Activated naive CD8-positive, alpha-beta T cell treated with anti-CD3 and anti-CD28 coated beads for 36 hours (primary cell): Measurements from ENCODE around the gene SRCAP. TPM values are rescaled to one million over a fixed set of nuclear protein-coding genes. Genes with fewer than 3 reads are reported as not detected.

Source experiments
- DNase-seq: peaks from one replicate; pipeline ENCODE4 v3.0.0; 2021
- H3K27ac Mint-ChIP-seq: one replicate; pipeline ENCODE4 v1.8.0; 2022; ENCODE audit warnings: mild to moderate bottlenecking, moderate library complexity, mixed read lengths
- H3K27me3 Mint-ChIP-seq: one replicate; pipeline ENCODE4 v1.8.0; 2022; ENCODE audit warnings: mild to moderate bottlenecking, mixed read lengths
- H3K36me3 Mint-ChIP-seq: one replicate; pipeline ENCODE4 v1.8.0; 2021; ENCODE audit warnings: mild to moderate bottlenecking, mixed read lengths
- H3K4me1 Mint-ChIP-seq: one replicate; pipeline ENCODE4 v1.8.0; 2021; ENCODE audit warnings: mixed read lengths
- H3K4me3 Mint-ChIP-seq: one replicate; pipeline ENCODE4 v1.8.0; 2022; ENCODE audit warnings: mild to moderate bottlenecking, moderate library complexity, mixed read lengths
- H3K9me3 Mint-ChIP-seq: one replicate; pipeline ENCODE4 v1.8.0; 2022; ENCODE audit warnings: mixed read lengths
- total RNA-seq, 2 experiments: library from RNA; stranded (reverse); gene quantifications; one replicate each; pipeline ENCODE4 v1.2.3, GENCODE V29; 2021

The SRCAP gene
- total RNA-seq, 2 experiments from 2014 or later: 66.1 to 72.6 TPM

DNA sequence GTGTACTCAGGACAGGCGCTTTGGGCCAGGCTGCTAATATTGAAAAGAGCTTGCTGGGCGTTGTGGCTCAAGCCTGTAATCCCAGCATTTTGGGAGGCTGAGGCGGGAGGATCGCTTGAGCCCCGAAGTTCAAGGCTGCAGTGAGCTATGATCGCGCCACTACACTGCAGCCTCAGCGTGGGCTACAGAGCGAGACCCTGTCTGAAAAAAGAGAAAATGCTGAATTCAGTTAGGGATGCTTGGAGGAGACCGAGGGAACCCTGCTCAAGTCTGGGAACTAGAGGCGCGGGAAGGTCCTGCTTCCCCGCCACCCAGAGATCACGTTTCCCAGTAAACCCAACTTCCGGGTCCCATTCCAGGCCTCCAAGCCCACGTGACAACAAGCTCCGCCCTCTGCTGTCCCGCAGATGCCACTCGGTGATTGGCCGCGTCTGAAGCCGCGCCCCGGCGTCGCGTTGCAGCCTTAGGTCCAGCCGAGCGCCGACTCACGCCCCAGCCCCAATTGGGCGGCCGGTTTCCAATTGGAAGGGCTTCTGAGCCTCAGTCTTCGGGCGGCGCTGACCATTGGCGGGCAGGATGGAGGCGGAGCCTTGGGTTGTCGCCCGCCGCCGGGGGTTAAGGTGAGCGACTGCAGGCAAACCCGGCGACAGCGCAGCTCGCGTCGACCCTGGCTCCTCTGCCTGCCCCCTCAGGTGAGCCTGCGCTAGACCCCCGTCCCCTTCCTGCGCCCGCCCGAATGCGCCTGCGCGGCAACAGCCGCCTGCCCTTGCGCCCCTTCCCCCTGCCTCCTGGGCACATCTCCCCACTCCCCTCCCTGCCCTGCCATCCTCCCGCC lies 49.0 kb downstream of the SRCAP start, which contains the start of gene PHKG2:
TSS of gene PHKG2 (plus strand) at position 627 of the 835 bp plus-strand sequence. CDS start 396 bp downstream, outside the sequence.
- no peaks in the 10 kb centered on the region for H3K9me3 Mint-ChIP-seq
- peak within 1 kb of the TSS; percentile 95 for H3K4me3 Mint-ChIP-seq
- H3K27ac Mint-ChIP-seq: peak within 1 kb of the TSS; percentile 89
- peak; percentile 99 for DNase-seq
- peaks cover 24% of the 10 kb centered on the region for H3K4me1 Mint-ChIP-seq
- no peaks in the 10 kb centered on the region for H3K27me3 Mint-ChIP-seq
- H3K36me3 Mint-ChIP-seq: peaks cover 32% of the 10 kb centered on the region

DNA sequence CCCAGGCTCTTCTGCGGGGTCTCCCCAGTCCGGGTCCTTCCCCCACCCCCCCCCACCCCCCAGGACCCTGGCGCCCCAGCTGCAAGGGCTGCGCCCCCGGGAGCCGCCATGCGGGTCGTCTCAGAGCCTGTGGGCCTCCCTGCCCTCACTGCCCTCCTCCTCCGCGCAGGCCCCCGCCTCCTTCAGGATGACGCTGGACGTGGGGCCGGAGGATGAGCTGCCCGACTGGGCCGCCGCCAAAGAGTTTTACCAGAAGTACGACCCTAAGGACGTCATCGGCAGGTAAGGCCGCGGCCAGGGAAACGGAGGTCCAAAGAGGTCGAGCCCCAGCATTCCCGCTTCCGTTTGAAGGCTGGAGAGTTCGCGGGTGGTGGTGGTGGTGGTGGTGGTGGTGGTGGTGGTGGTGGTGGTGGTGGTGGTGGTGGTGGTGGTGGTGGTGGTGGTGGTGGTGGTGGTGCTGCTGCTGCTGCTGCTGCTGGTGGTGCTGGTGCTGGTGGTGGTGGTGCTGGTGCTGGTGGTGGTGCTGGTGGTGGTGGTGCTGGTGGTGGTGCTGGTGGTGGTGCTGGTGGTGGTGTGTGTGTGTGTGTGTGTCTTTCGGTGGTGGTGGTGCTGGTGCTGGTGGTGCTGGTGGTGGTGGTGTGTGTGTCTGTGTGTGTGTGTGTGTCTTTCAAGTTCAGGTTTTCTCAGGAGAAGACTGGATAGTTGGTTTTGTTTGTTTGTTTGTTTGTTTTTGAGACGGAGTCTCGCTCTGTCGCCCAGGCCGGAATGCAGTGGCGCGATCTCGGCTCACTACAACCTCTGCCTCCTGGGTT lies 49.9 kb downstream of the SRCAP start:
- H3K4me3 Mint-ChIP-seq: peak overlapping the region; percentile 95

DNA sequence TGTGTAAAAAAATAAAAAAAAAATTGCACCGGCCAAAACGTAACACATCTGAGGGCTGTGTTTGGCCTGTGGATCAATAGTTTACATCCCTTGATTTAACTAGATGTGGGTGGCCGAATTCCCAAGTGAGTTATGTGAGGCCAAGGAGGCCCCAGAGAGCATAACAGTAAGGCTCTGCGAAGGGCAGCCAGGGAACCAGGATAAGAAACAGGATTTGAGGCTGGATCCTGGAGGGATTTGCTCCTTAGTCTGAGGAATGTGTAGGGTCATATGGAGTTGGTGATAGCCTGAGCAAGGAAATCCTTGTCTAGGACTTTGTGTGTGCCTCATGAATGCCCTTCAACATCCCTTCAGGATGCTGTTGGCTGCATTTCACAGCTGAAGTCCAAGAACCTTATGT lies 51.2 kb downstream of the SRCAP start:
- Mint-ChIP-seq H3K36me3 (peaks cover 30% of the 10 kb centered on the region), H3K4me1 (peaks cover 24% of the 10 kb centered on the region), H3K4me3 (no peak overlapping the region), H3K27me3 (no peaks in the 10 kb centered on the region), H3K9me3 (no peaks in the 10 kb centered on the region), H3K27ac (no peak overlapping the region)
- no peak for DNase-seq

More for the DNA sequence above, 49.9 kb downstream of the SRCAP start:
- Mint-ChIP-seq H3K27ac (peak overlapping the region; percentile 89), H3K27me3 (no peaks in the 10 kb centered on the region), H3K36me3 (peaks cover 30% of the 10 kb centered on the region), H3K4me1 (peaks cover 24% of the 10 kb centered on the region), H3K9me3 (no peaks in the 10 kb centered on the region)
- peak; percentile 49 for DNase-seq

DNA sequence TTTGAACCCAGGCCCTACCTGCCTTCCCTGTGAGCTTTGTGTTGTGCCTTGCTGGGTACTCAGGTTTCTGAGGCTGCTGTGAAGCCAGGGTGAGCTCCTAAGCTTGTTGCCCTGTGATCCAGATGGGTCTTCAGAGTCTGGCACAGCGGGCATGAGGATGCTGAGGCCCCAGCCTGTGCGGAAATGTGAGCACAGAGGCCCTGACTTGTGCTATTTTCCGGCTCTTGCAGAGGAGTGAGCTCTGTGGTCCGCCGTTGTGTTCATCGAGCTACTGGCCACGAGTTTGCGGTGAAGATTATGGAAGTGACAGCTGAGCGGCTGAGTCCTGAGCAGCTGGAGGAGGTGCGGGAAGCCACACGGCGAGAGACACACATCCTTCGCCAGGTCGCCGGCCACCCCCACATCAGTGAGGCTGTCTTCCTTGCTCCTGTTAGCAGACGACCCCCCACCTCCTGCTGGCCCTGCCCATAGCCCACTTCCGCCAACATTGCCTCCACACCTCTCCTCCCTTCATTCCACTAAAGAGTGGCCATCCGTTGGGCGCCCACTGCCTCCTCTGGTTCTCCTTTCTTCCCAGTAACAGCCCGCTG lies 52.0 kb downstream of the SRCAP start:
- no peak for DNase-seq
- Mint-ChIP-seq H3K9me3 (no peaks in the 10 kb centered on the region), H3K36me3 (peaks cover 30% of the 10 kb centered on the region), H3K4me1 (peaks cover 24% of the 10 kb centered on the region), H3K4me3 (no peak overlapping the region), H3K27ac (no peak overlapping the region), H3K27me3 (no peaks in the 10 kb centered on the region)

DNA sequence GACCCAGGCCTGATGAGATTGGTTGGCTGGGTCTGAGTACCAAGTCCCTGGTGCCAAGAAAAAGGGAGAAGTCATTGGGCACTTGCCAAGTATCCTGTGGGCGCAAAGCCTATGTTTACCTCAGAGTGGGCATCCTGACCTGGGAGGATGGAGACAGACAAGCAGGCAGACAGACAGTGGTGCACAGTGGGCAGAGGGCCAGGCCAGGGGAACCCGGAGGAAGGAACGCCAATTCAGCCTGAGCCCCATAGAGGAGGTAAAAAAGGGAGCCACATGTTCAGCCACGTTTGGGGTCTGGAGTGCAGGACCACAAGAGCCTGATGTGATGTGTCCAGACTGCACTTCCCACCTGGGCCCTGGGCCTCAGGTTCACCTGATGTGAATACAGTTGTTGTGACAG lies 54.6 kb downstream of the SRCAP start:
- Mint-ChIP-seq H3K36me3 (peaks cover 24% of the 10 kb centered on the region), H3K4me3 (no peak overlapping the region), H3K27ac (no peak overlapping the region), H3K4me1 (peaks cover 17% of the 10 kb centered on the region), H3K27me3 (no peaks in the 10 kb centered on the region), H3K9me3 (no peaks in the 10 kb centered on the region)
- DNase-seq: no peak

DNA sequence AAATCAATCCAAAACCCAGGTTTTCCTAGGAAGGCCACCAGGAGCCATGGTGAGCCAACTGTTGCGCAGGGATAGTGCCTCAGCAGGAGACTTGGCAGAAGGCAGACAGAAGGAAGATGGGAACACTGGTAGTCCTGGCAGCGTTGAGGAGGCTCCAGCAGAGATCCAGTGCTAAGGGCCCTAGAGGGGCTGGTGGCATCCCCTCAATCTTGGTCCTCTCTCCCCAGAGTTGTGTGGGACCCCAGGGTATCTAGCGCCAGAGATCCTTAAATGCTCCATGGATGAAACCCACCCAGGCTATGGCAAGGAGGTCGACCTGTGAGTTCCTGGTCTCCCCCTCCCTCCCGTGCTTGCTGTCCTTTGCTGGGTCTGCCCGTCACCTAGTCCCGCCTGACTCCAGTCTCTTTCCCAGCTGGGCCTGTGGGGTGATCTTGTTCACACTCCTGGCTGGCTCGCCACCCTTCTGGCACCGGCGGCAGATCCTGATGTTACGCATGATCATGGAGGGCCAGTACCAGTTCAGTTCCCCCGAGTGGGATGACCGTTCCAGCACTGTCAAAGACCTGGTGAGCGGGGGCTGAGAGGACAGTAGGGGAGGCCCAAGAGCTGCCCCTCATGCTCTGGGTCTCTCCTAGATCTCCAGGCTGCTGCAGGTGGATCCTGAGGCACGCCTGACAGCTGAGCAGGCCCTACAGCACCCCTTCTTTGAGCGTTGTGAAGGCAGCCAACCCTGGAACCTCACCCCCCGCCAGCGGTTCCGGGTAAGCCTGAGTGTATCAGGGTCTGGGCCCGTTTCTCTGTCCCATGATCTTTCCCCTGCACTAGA lies 57.2 kb downstream of the SRCAP start:
- H3K36me3 Mint-ChIP-seq: peaks cover 15% of the 10 kb centered on the region
- no peak overlapping the region for H3K27ac Mint-ChIP-seq
- H3K27me3 Mint-ChIP-seq: no peaks in the 10 kb centered on the region
- H3K4me3 Mint-ChIP-seq: no peak overlapping the region
- no peak for DNase-seq
- H3K4me1 Mint-ChIP-seq: peaks cover 7% of the 10 kb centered on the region
- H3K9me3 Mint-ChIP-seq: no peaks in the 10 kb centered on the region

DNA sequence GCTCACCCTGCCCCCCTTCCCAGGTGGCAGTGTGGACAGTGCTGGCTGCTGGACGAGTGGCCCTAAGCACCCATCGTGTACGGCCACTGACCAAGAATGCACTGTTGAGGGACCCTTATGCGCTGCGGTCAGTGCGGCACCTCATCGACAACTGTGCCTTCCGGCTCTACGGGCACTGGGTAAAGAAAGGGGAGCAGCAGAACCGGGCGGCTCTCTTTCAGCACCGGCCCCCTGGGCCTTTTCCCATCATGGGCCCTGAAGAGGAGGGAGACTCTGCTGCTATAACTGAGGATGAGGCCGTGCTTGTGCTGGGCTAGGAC lies 57.8 kb downstream of the SRCAP start:
- Mint-ChIP-seq H3K36me3 (peaks cover 9% of the 10 kb centered on the region), H3K4me3 (no peak overlapping the region), H3K4me1 (peaks cover 8% of the 10 kb centered on the region), H3K9me3 (no peaks in the 10 kb centered on the region), H3K27ac (no peak overlapping the region), H3K27me3 (no peaks in the 10 kb centered on the region)
- no peak for DNase-seq

DNA sequence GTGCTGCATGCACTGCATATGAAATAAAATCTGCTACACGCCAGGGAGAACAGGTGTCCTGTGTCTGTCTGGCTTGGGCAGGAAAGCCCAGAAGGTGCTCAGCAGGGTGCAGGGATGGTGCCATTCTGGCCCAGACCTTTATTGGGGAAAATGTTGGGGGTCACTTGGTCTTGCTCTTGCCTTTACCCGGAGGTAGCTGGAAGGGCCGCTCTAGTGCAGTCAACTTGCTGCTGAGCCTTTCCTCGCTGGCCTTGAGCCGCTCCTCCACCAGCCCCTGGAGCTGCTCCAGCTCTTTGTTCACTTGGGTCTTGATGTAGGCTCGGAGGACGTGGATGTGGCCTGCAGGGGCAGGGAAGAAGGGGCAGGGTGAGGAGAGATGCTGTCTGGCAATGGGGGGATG lies 58.3 kb downstream of the SRCAP start:
- DNase-seq: no peak
- H3K27ac Mint-ChIP-seq: no peak overlapping the region
- H3K4me1 Mint-ChIP-seq: peaks cover 8% of the 10 kb centered on the region
- H3K9me3 Mint-ChIP-seq: no peaks in the 10 kb centered on the region
- no peaks in the 10 kb centered on the region for H3K27me3 Mint-ChIP-seq
- peaks cover 9% of the 10 kb centered on the region for H3K36me3 Mint-ChIP-seq
- H3K4me3 Mint-ChIP-seq: no peak overlapping the region

DNA sequence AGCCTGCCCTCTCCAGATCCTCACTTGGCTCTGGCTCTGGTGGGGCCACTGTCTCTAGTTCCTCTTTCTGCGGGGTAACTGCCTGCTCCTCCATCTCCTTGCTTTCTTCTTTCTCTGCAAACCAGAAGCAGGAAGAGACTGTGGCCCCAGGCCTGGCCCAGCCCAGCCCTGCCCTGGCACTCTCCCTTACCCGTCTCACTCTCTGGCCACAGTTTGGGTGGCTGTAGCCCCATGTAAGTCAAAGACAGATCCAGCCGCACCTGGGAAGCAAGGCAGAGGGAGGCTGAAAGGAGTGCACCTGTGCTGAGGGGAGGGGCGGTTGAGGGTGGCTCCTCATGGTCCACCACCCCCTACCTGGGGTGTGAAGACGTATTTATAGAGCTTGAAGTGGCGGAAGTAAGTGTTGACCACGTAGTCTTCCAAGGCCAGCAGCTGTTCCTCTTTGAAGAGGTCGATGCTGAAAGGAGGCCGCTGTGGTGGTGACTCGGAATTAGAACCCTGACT lies 60.1 kb downstream of the SRCAP start:
- H3K36me3 Mint-ChIP-seq: peaks cover 11% of the 10 kb centered on the region
- H3K27ac Mint-ChIP-seq: peak overlapping the region; percentile 15
- H3K9me3 Mint-ChIP-seq: no peaks in the 10 kb centered on the region
- no peak for DNase-seq
- peaks cover 21% of the 10 kb centered on the region for H3K4me1 Mint-ChIP-seq
- no peak overlapping the region for H3K4me3 Mint-ChIP-seq
- H3K27me3 Mint-ChIP-seq: no peaks in the 10 kb centered on the region

DNA sequence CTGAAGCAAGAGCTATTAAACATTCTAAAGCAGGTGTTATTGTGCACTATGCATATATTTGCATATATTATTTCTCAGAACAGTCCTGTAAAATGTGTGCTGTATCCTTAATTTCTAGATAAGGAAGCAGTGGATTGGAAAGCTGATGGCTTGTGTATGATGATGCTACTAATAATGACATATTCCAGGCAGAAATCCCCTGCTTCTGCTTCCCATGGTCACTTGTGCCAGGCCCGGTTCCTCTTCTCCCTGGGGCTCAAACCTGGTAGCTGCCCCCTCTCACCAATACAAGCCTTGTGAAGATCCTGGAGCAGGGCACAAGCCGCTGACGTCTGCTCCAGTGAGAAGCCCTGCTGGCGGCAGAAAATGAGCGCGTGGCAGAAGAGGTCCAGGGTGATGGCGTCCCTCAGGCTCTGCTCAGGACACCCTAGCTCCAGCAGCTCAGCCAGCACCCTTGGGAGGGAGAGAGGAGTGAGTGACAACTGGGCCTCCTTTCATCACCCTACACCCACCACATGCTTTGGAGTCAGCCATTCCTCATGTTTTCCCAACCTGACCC lies 61.1 kb downstream of the SRCAP start:
- no peak for DNase-seq
- Mint-ChIP-seq H3K4me1 (peaks cover 21% of the 10 kb centered on the region), H3K27me3 (no peaks in the 10 kb centered on the region), H3K9me3 (no peaks in the 10 kb centered on the region), H3K27ac (no peak overlapping the region), H3K36me3 (peaks cover 8% of the 10 kb centered on the region), H3K4me3 (peak overlapping the region; percentile 92)

DNA sequence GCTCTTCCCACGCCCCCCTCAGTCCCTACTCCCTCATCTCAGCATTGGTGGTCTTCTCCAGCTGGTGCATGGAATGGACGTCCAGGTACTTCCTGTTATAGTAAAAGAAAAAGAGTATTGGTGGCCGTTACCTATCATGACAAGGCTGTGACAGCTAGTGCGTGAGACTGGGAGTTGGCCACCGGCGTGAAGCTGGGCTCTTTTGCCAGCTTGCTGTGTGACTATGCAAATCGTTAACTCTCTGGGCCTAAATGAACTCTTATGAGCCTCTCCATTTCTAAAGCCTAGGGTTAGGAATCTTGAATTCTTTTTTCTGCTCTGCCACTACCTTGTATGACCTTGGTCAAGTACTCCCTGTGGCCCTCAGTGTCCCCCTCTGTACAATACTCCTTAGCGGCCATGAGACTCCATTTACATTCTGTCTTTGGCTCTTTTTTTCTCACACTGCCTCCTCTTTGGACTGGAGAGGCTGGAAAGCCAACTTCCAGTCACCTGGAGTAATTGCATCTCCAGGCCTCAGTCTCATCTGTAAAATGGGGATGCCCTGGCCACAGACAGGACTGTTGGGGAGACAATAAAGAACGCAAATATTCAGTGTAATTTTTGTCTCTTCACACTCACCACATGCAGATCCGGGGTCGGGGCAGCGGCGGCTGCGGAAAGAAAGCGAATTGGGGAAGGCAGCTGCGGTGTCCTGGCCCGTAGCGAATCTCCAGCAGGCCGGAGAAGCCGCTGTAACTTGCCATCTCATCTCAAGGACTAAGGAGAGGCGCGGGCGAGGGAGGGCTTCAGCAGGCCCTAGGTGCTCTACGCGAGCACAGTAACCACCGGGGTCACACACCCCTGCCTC lies 61.8 kb downstream of the SRCAP start:
- H3K27me3 Mint-ChIP-seq: no peaks in the 10 kb centered on the region
- peak overlapping the region; percentile 86 for H3K27ac Mint-ChIP-seq
- peak overlapping the region; percentile 92 for H3K4me3 Mint-ChIP-seq
- H3K36me3 Mint-ChIP-seq: peaks cover 11% of the 10 kb centered on the region
- no peaks in the 10 kb centered on the region for H3K9me3 Mint-ChIP-seq
- peaks cover 21% of the 10 kb centered on the region for H3K4me1 Mint-ChIP-seq
- no peak for DNase-seq

DNA sequence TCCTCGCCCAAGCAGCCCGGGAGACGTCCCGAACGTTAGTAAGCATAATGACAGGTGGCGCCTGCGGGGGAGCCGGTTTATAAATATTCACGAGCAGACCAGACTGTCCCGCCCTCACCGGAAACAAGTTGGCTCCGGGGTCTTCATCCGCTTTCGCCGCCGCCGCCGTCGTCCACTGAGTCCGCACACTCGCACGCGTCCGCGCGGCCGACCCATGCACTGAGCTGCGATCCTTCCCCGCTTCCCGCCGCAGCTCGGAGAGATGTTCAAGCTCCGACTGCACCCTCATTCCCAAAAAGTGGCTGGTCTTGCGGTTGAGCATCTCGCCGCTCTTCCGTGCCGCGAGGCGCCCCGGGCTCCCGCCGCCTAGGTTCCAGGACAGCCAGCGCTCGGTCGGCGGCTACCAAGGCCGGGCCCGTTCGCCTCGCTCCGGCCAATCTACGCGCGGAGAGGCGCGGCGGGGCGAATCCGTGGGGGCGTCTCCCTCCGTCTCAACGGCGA lies 62.5 kb downstream of the SRCAP start:
- DNase-seq: peak; percentile 64
- H3K4me3 Mint-ChIP-seq: peak overlapping the region; percentile 92
- H3K36me3 Mint-ChIP-seq: peaks cover 14% of the 10 kb centered on the region

More for the DNA sequence above, 62.5 kb downstream of the SRCAP start:
- H3K9me3 Mint-ChIP-seq: no peaks in the 10 kb centered on the region
- H3K27me3 Mint-ChIP-seq: no peaks in the 10 kb centered on the region
- peak overlapping the region; percentile 86 for H3K27ac Mint-ChIP-seq
- peaks cover 21% of the 10 kb centered on the region for H3K4me1 Mint-ChIP-seq
